22Rv1 (cell line): Measurements from ENCODE around the gene ITPR2.

Experiments used
- H3K27ac ChIP-seq: fragments of 450-650 bp; 2 replicates; pipeline ENCODE4 v1.5.1; 2017
- CTCF ChIP-seq: fragments of 450-650 bp; IDR thresholded peaks from 2 replicates; pipeline ENCODE4 v1.5.1; 2017; ENCODE audit warnings: mild to moderate bottlenecking
- ZFX ChIP-seq: fragments of 450-650 bp; IDR thresholded peaks from 2 replicates; pipeline ENCODE4 v1.6.1; 2017; ENCODE audit warnings: antibody characterized with exemption, borderline replicate concordance

ITPR2 gene

GRCh38 chr12:26287671-26288381 lies 545.2 kb downstream of the ITPR2 start:
- TF ChIP-seq ZFX (no peak), CTCF (no peak)
- H3K27ac ChIP-seq = no peak overlapping the region
